IPS-NIHi7 (cell line): Measurements from ENCODE around the gene GRIP2.
A peak's percentile ranks its signal among the peaks of the same experiment; 100 is the strongest.
"Not testable (repeated sequence)": the region's sequence is repeated elsewhere in the genome, so short reads cannot be mapped to it uniquely, and the experiment has no call there.

Source experiments
- DNase-seq: peaks from one replicate; pipeline ENCODE4 v3.0.0; 2012; ENCODE audit warnings: mixed read lengths; ENCODE audit errors: extremely low spot score

The GRIP2 gene

DNA sequence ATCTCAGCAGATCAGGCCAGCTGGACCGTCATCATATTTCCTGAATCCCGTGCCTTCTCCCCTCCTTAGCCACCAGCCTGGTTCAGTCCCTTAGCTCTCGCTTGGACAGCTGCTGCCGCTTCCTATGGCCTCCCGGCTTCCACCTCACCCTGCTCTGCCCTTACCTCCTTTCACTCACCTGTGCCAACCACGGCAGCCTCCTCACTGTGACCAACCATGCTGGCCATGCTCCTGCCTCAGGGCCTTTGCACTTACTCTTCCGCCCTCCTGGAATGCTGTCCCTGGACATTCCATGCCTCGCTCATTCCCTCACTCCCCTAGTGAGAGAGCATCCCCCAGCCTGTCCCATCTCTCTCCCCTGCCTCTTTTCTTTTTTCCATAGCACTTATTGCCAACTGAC is 19.2 kb downstream of the GRIP2 start:
- no peak for DNase-seq

- no peak for DNase-seq
These were observed 20.0 kb downstream of the GRIP2 start for GRCh38 chr3:14520149-14520548.

- no peak for DNase-seq
These were observed 20.7 kb downstream of the GRIP2 start for GRCh38 chr3:14519406-14519805.

DNA sequence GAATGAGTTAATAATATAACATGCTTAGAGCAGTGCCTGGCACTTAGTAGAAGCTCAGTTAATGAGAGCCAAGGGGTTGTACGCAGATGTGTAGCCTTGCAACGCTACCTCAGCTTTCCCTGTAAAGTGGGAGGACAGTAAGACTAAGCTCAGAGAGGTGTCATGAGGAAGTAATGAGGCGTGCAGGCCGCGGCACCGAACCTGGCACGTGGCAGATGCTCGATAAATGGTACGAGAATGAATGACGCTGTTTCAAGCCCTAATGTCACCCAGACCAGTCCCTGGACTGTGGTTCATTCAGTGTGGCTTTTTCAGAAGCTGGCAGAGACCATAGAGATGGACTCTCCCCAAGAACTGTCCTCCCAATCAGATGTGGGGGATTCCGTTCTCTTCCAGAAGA is 21.2 kb downstream of the GRIP2 start:
- no peak for DNase-seq

DNA sequence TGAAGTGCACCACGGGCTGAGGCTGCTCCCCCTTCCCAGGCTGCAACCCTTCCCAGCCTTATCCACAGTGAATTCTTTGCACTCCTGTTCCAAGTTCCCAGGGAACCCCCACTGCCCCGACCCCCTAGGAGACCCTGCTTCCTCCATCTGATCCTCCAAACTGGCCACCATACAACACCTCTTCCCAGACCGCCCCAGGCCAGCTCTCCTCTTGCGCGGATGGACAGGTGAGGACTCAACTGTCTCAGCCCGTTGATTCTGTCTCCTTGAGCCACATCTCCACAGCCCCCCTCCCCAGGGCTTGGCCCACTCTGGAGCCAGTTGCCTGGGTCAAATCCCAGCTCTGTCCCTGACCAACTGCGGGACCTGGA is 21.7 kb downstream of the GRIP2 start:
- no peak for DNase-seq

DNA sequence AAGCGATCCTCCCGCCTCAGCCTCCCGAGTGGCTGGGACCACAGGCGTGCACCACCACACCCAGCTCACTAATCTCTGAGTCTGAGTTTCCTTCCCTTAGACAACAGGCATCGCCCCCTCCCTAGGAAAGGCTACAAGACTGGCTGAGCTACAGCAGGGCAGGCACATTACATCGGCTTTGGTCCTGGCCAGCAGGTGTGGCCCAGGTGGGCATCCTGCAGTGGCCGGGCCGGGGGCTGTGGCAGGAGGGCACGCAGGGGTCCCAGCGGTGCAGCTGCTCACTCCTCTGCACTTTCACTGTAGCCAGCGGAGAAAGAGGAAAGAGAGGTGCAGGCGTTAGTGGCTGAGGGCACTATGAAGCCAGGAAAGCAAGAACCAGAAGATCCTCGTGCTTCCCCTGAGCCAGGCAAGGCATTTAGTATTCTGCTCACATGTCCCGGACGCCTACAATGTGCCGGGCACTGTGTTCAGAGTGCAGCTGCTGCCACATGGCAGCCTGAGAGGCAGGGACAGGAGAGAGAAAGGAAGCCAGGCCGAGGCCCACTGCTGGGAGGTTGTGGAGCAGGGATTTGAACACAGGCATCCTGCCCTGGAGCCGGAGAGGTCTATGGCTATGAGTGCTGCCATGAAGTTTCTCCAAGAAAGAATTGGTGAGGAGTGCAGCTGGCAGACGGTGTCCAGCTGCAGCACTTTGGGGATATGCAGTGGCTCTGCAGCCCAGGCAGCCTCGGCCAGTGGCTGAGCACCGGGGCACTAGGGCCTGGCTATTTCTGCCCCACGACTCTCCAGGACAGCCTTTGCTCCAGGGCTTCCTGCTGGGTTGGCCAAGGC is 22.3 kb downstream of the GRIP2 start:
- no peak for DNase-seq

DNA sequence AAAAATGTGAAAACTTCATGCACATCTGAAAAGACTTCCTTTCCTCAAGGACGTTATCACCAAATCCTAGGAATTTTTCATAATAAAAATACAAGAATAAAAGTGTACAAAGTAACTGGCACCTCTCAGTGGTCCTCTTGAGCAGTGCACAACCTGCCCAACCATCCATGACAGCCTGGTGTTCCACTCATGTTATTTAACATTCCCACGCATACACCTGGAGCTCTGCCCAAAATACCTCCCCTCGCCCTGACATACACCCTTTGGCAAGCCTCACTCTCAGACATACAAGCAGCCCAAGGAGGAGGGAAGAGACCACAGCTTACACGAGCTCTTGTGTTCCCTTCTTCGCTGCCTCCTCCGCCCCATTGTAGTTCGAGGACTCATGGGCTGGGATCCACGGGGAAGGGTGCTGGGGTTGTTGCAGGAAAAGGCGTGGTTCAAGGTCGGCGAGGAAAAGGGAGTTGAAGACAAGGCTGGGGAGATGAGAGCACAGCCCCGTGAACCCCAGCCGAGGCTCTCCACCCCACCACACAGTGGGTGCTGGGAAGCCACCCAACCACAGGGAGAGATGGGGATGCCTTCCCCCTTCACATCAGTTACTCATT is 23.3 kb downstream of the GRIP2 start:
- DNase-seq: no peak

DNA sequence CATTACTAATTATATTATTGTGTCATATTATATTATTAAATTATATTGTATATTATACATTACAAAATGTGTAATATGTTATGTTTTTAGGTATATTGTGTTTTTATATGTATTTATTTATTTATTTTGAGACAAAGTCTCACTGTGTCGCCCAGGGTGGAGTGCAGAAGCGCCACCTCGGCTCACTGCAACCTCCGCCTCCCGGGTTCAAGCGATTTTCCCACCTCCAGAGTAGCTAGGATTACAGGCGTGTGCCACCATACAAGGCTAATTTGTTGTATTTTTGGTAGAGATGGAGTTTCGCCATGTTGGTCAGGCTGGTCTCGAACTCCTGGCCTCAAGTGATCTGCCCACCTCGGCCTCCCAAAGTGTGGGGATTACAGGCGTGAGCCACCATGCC is 24.6 kb downstream of the GRIP2 start:
- DNase-seq: not testable (repeated sequence)

- no peak for DNase-seq
These were observed 25.8 kb downstream of the GRIP2 start for GRCh38 chr3:14514323-14514720.

- no peak for DNase-seq
These were observed 26.4 kb downstream of the GRIP2 start for GRCh38 chr3:14513566-14514322.

GRCh38 chr3:14512942-14513327 is 27.2 kb downstream of the GRIP2 start:
- no peak for DNase-seq

- no peak for DNase-seq
These were observed 27.7 kb downstream of the GRIP2 start for GRCh38 chr3:14512281-14512941.

DNA sequence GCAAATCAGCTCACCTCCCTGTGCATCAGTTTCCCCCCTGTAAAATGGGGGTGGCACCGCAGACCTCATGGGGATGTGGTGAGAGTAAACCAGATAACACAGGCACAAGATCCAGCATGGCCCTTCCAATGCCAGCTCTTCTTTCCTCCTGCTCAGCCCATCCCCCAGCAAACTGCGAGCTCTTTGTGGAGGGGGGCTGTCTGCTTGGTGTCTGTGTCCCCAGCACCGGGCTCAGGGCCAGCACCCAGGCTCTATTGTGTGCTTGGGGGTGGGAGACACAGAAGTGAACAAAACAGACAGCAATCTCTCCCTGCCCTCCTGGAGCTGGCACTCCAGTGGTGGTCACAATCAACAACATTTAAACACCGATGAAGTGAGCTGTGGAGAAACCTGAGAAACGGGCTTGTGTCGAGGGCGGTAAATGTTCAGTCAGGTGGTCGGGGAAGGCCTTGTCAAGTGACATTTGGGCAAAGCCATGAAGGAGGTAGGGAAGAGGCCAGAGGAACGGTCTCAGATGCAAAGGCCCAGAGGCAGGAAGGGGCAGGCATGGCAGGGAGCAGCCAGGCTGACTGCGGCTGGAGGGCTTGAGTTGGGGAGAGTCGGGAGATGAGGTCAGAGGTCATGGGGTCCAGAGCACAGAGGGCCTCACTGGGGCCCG is 28.4 kb downstream of the GRIP2 start:
- DNase-seq: no peak

GRCh38 chr3:14510838-14511622 is 29.1 kb downstream of the GRIP2 start:
- no peak for DNase-seq

DNA sequence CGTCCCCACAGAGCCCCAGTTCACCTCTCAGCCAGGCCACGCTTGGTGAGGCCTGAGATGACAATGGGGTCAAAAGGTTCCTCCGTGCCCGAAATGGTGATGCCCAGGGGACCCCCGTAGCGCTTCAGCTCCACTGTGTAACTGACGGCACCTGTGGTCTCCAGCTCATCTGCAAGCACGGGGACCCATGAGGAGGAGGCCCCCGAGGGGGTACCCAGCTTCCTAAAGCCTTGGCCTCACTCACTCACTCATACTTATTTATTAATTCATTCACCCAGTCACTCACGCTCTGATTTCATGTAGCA is 30.4 kb downstream of the GRIP2 start:
- no peak for DNase-seq

- peak; percentile 94 for DNase-seq
These were observed 31.0 kb downstream of the GRIP2 start for GRCh38 chr3:14508966-14509795.

DNA sequence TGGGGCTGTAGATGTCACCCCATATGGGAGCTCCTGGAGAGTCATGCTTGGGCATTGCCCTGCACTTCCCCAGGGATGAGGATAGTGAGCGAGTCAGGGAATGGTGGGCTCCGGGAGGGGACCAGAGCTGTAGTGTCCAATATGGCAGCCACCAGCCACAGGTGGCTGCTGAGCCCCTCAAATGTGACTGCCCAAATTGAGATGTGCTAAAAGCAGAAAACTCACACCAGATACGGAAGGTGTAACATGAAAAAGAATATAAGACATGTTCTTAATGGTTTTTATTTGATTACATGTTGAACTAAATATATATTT is 31.7 kb downstream of the GRIP2 start:
- DNase-seq: no peak

DNA sequence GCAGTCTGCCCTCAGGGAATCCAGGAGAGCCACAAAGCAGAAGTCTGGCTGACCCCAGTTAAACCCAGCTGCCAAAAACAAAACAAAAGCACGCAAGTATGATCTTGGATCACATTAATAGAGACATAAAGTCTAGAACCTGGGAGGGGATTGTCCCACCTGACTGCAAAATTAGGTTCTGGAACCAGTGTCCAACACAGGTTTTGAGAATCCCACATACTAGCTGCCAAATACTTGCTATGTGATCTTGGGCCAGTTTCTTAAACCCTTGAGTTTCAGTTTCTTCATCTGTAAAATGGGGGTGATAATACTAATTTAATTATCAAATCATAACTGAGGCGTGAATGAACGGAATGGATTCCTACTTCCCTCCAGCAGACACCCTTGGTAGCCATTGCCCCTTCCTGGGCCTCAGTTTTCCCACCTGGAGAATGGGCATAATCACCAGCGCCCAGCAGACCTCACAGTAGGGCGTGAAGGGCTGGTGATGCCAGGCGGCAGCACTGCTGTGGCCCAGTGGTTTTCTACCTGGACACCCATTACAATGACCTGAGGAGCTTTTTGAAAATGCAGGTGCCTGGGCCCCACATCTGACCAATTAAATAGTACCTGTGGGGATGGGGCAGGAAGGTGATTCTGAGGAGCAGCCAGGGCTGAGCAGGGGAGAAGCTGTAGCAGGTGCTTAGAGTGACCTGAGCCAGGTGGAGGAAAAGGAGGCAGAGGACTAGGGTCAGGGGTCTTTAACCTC is 32.2 kb downstream of the GRIP2 start:
- no peak for DNase-seq

DNA sequence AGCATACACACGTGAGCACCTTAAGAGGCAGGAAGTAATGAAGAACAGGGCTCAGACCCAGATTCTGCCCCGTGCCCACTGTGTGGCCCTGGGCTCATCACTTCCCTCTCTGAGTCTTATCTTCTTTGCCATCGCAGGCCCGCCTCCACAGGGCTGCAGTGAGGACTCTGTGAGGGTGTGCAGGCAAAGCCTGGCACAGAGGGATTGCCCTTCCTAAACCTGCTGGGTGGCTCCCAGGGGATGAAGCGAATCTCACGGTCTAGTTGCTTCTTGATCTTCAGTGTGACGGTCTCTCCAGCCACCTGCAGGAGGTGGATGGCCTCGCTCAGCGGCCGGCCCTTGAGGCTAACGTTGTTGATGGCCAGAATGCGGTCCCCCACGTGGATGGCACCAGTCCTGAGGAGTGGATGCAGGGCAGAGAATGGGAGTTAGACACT is 32.8 kb downstream of the GRIP2 start:
- DNase-seq: no peak
